Mucosa of descending colon (tissue), 3 donors: Measurements from ENCODE around the gene NELFB. TPM values are rescaled to one million over a fixed set of nuclear protein-coding genes. Genes with fewer than 3 reads are reported as not detected.

Experiments
- ATAC-seq: fragments of 200-7000 bp; cut with Tn5 transposase; one replicate; pipeline ENCODE4 v1.9.1; 2020; ENCODE audit warnings: mild to moderate bottlenecking, moderate library complexity
- DNase-seq, 3 donors: peaks; one replicate each; pipeline ENCODE4 v3.0.0-alpha.2; 2020
- H3K36me3 ChIP-seq: fragments of 200-600 bp; one replicate; pipeline ENCODE4 v1.8.0; 2021; ENCODE audit warnings: low read depth, mild to moderate bottlenecking
- H3K4me1 ChIP-seq: fragments of 200-600 bp; one replicate; pipeline ENCODE4 v1.8.0; 2021; ENCODE audit warnings: low read depth, mild to moderate bottlenecking
- H3K4me3 ChIP-seq: fragments of 200-600 bp; one replicate; pipeline ENCODE4 v1.8.0; 2021; ENCODE audit warnings: mild to moderate bottlenecking
- H3K9me3 ChIP-seq: fragments of 200-600 bp; one replicate; pipeline ENCODE4 v1.8.0; 2021; ENCODE audit warnings: mild to moderate bottlenecking
- CTCF ChIP-seq: fragments of 200-600 bp; IDR thresholded peaks from one replicate; pipeline ENCODE4 v1.8.0; 2022; ENCODE audit warnings: antibody characterized with exemption, mild to moderate bottlenecking
- intact Hi-C, 2 donors: fragments of 100-400 bp; cut with DNase I in 1 of 2; cut with micrococcal nuclease in 1 of 2; formaldehyde crosslinking; loops; one replicate each; pipeline versions ENCODE4 v1.11.0 to v1.11.1; 2022; cut with DNase I, micrococcal nuclease
- total RNA-seq, 3 donors: library from RNA; stranded (reverse); fragmentation: NEBNext Ultra II Directional in 2 of 3; extraction: Animal tissue kit (Norgen Biotek cat#: 25700) in 2 of 3; gene quantifications; one replicate each; pipeline versions ENCODE4 v1.2.1 to v1.2.4, GENCODE V29; 2021 to 2023
- donor health status: DM: no; HTN: no; CAD: no; lungs with moderate emphysema.
- donor health status: DM: no; HTN: no; CAD: no.
- donor health status: DM: no; HTN: yes; CAD: no.

Gene NELFB
- total RNA-seq, 3 donors from 2014 or later, result 52.9 to 66.2 (median 60.5) TPM

GRCh38 chr9:137298401-137299202 lies 43.5 kb downstream of the NELFB start:
- DNase-seq, result peak; percentile 69 to 79 (median 78)

DNA sequence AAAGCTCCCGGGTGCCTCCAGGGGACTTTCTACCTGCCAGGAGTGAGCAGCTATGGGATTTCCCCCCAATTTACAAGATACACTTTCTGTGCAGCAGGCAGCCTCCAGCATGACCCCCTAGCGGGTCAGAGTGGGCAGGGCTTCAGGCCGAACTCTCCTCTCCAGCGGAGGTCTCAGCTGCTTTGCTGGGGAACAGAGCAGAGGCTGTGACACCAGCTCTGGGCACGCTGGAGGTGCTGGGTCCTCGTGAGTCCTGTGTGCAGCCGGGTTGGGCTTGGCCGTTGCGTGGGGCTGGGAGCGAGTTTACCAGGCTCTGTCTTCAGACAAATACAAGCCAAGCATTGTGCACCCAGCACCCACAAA lies 44.1 kb downstream of the NELFB start:
- no peak for ATAC-seq
- no peak for TF ChIP-seq CTCF
- intact Hi-C loops, result no loop called here
- Histone ChIP-seq H3K4me1 (peaks cover 31% of the 10 kb centered on the region), H3K9me3 (no peaks in the 10 kb centered on the region), H3K36me3 (no peaks in the 10 kb centered on the region), H3K4me3 (peak overlapping the region; percentile 4)
- peak in 2 of 3 donors; percentile 47 to 50 for DNase-seq

More at GRCh38 chr9:137298401-137299202, 43.5 kb downstream of the NELFB start:
- intact Hi-C loops, result no loop called here
- Histone ChIP-seq H3K9me3 (no peaks in the 10 kb centered on the region), H3K4me1 (peaks cover 25% of the 10 kb centered on the region), H3K36me3 (no peaks in the 10 kb centered on the region), H3K4me3 (peak overlapping the region; percentile 4)
- no peak for TF ChIP-seq CTCF
- no peak for ATAC-seq

DNA sequence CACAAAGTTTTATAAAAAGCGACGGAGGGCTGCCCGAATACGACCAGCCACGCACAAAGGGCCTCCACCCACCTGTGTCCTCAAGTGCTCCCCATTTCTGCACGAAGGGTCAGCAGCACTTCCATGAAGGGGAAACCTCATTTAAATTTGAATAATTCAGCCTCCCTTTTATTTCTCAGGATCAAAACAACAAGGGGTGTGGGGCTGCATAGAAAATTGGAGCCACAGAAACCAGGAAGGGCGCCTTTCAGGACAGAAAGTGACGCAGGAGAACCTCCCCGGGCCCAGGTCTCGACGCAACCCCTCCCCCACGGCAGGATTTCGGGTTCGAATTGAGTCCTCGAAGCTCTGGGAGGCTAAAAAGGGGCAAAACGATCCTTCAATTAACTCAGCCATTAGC lies 44.8 kb downstream of the NELFB start:
- H3K9me3 ChIP-seq, result no peaks in the 10 kb centered on the region
- no peak for TF ChIP-seq CTCF
- no peaks in the 10 kb centered on the region for H3K36me3 ChIP-seq
- peak overlapping the region; percentile 15 for H3K4me3 ChIP-seq
- DNase-seq (peak in 2 of 3 donors; percentile 50 to 60), ATAC-seq (no peak)
- peaks cover 38% of the 10 kb centered on the region for H3K4me1 ChIP-seq
- intact Hi-C loops, result no loop called here

- DNase-seq (peak; percentile 53 to 66 (median 56)), ATAC-seq (no peak)
- Histone ChIP-seq H3K9me3 (no peaks in the 10 kb centered on the region), H3K36me3 (no peaks in the 10 kb centered on the region), H3K4me1 (peaks cover 44% of the 10 kb centered on the region), H3K4me3 (peak overlapping the region; percentile 63)
- TF ChIP-seq CTCF, result no peak
- intact Hi-C loops, result no loop called here
These were observed 45.5 kb downstream of the NELFB start for GRCh38 chr9:137300567-137301080.

- ATAC-seq (no peak), DNase-seq (peak; percentile 32 to 74 (median 65))
- no peaks in the 10 kb centered on the region for H3K9me3 ChIP-seq
- intact Hi-C loops, result no loop called here
- TF ChIP-seq CTCF, result no peak
- peak overlapping the region; percentile 63 for H3K4me3 ChIP-seq
- H3K4me1 ChIP-seq, result peaks cover 51% of the 10 kb centered on the region
- H3K36me3 ChIP-seq, result no peaks in the 10 kb centered on the region
These were observed 46.2 kb downstream of the NELFB start for GRCh38 chr9:137301081-137301947.
